C4-2B (cell line): Measurements from ENCODE around the gene CBY2.

Source experiments
- ZFX ChIP-seq: fragments of 450-650 bp; IDR thresholded peaks from 2 replicates; pipeline ENCODE4 v1.6.1; 2017
- TF ChIP-seq, protein P1 (sequence below): fragments of 450-650 bp; conservative IDR thresholded peaks from 2 replicates; pipeline ENCODE4 v1.5.1; 2017; ENCODE audit warnings: mild to moderate bottlenecking

GRCh38 chr13:45718992-45719391 lies 16.9 kb downstream of the CBY2 start:
- TF ChIP-seq, protein P1, sequence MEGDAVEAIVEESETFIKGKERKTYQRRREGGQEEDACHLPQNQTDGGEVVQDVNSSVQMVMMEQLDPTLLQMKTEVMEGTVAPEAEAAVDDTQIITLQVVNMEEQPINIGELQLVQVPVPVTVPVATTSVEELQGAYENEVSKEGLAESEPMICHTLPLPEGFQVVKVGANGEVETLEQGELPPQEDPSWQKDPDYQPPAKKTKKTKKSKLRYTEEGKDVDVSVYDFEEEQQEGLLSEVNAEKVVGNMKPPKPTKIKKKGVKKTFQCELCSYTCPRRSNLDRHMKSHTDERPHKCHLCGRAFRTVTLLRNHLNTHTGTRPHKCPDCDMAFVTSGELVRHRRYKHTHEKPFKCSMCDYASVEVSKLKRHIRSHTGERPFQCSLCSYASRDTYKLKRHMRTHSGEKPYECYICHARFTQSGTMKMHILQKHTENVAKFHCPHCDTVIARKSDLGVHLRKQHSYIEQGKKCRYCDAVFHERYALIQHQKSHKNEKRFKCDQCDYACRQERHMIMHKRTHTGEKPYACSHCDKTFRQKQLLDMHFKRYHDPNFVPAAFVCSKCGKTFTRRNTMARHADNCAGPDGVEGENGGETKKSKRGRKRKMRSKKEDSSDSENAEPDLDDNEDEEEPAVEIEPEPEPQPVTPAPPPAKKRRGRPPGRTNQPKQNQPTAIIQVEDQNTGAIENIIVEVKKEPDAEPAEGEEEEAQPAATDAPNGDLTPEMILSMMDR: no peak
- no peak for TF ChIP-seq ZFX
